ENCODE measurements around the gene RPRD1A. TPM values are rescaled to one million over a fixed set of nuclear protein-coding genes. Genes with fewer than 3 reads are reported as not detected.

The RPRD1A gene
- total and polyA plus RNA-seq, 9 of the 15 experiments (the other 6 are each of a cell fraction or from before 2014, with no cell fraction given) = 30.2 to 142 (median 66.0) TPM

DNA sequence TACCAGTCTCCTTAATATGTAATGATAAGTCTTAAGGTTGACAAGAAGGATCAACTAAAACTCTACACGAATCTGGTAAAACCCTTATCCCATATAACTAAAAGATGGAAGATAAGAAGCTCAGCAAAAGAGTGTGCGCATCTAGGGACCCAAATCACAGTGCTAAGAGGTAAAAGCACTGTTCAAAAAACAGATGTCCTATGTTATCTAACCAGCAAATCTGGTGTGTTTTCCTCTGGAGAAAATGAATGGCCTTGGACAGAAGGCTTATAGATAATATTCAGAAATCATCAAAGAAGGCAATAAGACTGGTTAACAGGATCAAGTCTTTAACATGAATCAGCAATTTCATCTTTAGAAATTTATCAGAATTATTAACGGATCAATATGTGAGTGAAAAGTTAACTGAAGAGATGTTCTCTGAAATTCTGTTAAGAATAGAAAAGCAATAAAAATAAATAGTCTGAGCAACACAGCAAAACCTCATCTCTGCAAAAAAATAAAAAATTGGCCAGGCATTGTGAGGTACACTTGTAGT lies 47.1 kb downstream of the RPRD1A start:
- WGBS (ENCODE audit: insufficient coverage, low coverage, missing lambda C conversion rate) = 57% methylated on average over 3 of the region's 3 CpGs
- Histone ChIP-seq H3K4me1 (replicated peaks in 1 of 2; ENCODE audit: control insufficient read depth in 2 of 2, insufficient read depth in 2 of 2, low read length in 2 of 2) (no peaks in the 10 kb centered on the region), H3K4me2 (ENCODE audit: insufficient read depth, low read length) (no peak overlapping the region), H3K4me3 (no peak overlapping the region), H2AFZ (ENCODE audit: low read depth, low read length) (no peak overlapping the region), H3K27me3 (ENCODE audit: control insufficient read depth in 2 of 2, insufficient read depth in 2 of 2, low read length in 2 of 2) (no peaks in the 10 kb centered on the region), H4K20me1 (replicated peaks; ENCODE audit: control insufficient read depth, insufficient read depth, low read length) (no peaks in the 10 kb centered on the region), H3K9me3 (replicated peaks; ENCODE audit: control insufficient read depth, insufficient read depth, low read depth, low read length) (no peaks in the 10 kb centered on the region), H3K9ac (ENCODE audit: insufficient read depth in 1 of 2, low read depth in 2 of 2, low read length in 2 of 2) (no peak overlapping the region), H3K27ac (ENCODE audit: extremely low read depth, low read depth, low read length) (no peak overlapping the region), H3K9me1 (ENCODE audit: control insufficient read depth, insufficient read depth, low read length) (no peaks in the 10 kb centered on the region), H3K79me2 (ENCODE audit: control insufficient read depth, insufficient read depth, low read length) (no peaks in the 10 kb centered on the region), H3K36me3 (ENCODE audit: control insufficient read depth, insufficient read depth, low read length) (peaks cover 13% of the 10 kb centered on the region; the same call in 2 of the 3 replicates)
- CTCF ChIA-PET (ENCODE audit: low intra/inter-chr PET ratio) = no interaction called here
- no peak for ATAC-seq
- TF ChIP-seq ZNF316 (IDR thresholded peaks at IDR 0.05) = peak; percentile 80
- peak; percentile 63 for TF ChIP-seq C11orf30 (IDR thresholded peaks at IDR 0.05; ENCODE audit: low read depth)
- TF ChIP-seq, protein P1, sequence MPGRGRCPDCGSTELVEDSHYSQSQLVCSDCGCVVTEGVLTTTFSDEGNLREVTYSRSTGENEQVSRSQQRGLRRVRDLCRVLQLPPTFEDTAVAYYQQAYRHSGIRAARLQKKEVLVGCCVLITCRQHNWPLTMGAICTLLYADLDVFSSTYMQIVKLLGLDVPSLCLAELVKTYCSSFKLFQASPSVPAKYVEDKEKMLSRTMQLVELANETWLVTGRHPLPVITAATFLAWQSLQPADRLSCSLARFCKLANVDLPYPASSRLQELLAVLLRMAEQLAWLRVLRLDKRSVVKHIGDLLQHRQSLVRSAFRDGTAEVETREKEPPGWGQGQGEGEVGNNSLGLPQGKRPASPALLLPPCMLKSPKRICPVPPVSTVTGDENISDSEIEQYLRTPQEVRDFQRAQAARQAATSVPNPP (IDR thresholded peaks at IDR 0.05; ENCODE audit: borderline replicate concordance, insufficient read depth, insufficient read length) = no peak
- no peak for TF ChIP-seq ZBTB1 (CRISPR knock-in tag; IDR thresholded peaks at IDR 0.05; ENCODE audit: borderline replicate concordance, low read depth)
- TF ChIP-seq, protein P2, sequence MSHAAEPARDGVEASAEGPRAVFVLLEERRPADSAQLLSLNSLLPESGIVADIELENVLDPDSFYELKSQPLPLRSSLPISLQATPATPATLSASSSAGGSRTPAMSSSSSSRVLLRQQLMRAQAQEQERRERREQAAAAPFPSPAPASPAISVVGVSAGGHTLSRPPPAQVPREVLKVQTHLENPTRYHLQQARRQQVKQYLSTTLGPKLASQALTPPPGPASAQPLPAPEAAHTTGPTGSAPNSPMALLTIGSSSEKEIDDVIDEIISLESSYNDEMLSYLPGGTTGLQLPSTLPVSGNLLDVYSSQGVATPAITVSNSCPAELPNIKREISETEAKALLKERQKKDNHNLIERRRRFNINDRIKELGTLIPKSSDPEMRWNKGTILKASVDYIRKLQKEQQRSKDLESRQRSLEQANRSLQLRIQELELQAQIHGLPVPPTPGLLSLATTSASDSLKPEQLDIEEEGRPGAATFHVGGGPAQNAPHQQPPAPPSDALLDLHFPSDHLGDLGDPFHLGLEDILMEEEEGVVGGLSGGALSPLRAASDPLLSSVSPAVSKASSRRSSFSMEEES (CRISPR knock-in tag; IDR thresholded peaks at IDR 0.05) = no peak
- TF ChIP-seq TOE1 (IDR thresholded peaks at IDR 0.05; ENCODE audit: borderline replicate concordance) = no peak
- TF ChIP-seq TOE1 (CRISPR knock-in tag; IDR thresholded peaks at IDR 0.05; ENCODE audit: borderline replicate concordance, low read depth) = no peak
- peak; percentile 45 for TF ChIP-seq MAFF (IDR thresholded peaks at IDR 0.05; ENCODE audit: low read length)
- TF ChIP-seq MAFG (tag; conservative IDR thresholded peaks at IDR 0.05) = peak; percentile 74
- TF ChIP-seq HMGN3 (IDR thresholded peaks at IDR 0.05; ENCODE audit: borderline replicate concordance, extremely low read depth, insufficient read length, low read depth, low read length) = no peak
- peak; percentile 11; the same call in 1 of the 2 replicates for TF ChIP-seq MAFK (IDR thresholded peaks at IDR 0.05; ENCODE audit: low read length)
- DNase-seq (ENCODE audit: extremely low read depth in 1 of 4, low spot score in 3 of 4) = no peak
- in situ Hi-C loops (cut with MboI) (loop anchor here (5.0 kb wide), 1 partner anchor 262 kb away; no protein-coding TSS in a partner anchor), intact Hi-C loops (cut with micrococcal nuclease) (no loop called here)
- POLR2A ChIA-PET = no interaction called here
- BruUV-seq (replicated peaks) = no TSS peak
- FAIRE-seq = no peak
